GM10266 (cell line): ENCODE results near the gene HMG20A.

ENCODE experiments used
- DNase-seq: peaks from one replicate; pipeline ENCODE4 v3.0.0; 2012; ENCODE audit errors: extremely low spot score
- CTCF ChIP-seq: IDR thresholded peaks from 2 replicates; pipeline ENCODE4 v1.5.1; 2012; ENCODE audit warnings: mild to moderate bottlenecking, low read depth; ENCODE audit not compliant: control insufficient read depth, insufficient read depth; ENCODE audit errors: missing control alignments

HMG20A gene

GRCh38 chr15:77528290-77528967 is 107.7 kb downstream of the HMG20A start:
- TF ChIP-seq CTCF = no peak
- DNase-seq = no peak

DNA sequence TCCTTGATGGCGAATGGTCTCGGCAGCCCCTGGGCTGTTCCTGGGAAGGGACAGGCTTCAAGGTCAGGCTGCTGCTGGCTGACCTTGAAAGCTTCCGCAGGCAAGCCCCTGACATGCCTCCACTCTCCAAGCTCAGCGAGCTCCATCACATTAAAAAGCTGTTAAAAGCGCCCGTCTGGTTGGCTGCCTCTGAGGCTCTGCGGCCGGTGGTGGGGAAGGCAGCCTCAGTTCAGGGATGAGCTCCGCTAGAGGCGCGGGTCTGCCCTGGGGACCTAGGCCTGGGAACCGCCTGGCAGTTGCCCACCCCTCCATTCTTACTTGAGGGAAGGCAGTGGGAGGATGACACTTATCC is 108.3 kb downstream of the HMG20A start:
- TF ChIP-seq CTCF = no peak
- no peak for DNase-seq

DNA sequence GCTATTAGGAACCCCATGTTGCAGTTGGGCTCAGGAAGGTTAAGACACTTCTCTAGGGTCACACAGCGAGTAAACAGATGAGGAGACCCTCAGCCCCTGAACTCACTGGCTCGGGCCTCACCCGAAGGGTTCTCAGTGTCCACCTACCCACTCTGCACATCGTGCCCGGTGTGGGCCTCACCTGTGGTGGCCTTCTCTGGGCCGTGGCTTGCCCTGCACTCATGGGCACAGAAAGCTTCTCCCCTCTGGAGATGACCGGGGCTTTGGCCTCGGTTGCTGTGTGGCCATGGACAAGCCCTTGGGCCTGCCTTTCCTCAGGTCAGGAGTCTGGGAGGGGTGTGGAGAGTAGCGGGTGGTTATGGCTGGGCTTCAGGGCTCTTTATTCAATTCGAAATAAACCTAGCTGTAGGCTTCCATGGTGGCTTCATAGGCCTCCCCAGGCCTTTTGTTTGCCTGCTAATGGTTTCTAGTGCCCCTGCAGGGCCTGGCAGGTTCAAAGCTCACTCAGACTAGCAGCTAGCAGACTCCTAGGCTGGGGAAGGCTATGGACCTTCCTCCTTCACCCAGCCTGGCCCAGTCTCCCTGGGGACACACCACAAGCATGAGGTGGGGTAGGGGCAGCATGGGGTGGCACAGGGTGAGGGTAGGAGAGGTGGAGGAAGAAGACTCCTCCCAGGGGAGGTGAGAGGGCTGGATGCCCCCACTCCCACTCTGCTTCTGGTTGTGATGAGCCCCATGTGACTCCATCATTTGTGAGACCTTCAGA is 108.9 kb downstream of the HMG20A start:
- DNase-seq = no peak
- no peak for TF ChIP-seq CTCF

DNA sequence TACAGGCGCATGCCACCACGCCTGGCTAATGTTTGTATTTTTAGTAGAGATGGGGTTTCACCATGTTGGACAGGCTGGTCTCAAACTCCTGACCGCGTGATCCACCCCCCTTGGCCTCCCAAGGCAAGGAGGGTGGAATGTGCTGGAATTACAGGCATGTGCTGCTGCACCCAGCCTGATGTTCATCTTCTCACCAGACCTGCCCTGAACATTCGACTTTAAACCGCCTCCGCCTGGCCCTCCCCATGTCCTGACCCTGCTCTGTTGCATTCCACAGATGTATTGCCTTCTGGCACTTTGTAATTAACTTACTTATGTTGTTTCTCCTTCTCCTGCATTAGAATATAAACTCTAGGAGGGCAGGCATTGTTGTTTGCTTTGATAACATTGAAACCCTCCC is 109.9 kb downstream of the HMG20A start:
- no peak for TF ChIP-seq CTCF
- DNase-seq = no peak

DNA sequence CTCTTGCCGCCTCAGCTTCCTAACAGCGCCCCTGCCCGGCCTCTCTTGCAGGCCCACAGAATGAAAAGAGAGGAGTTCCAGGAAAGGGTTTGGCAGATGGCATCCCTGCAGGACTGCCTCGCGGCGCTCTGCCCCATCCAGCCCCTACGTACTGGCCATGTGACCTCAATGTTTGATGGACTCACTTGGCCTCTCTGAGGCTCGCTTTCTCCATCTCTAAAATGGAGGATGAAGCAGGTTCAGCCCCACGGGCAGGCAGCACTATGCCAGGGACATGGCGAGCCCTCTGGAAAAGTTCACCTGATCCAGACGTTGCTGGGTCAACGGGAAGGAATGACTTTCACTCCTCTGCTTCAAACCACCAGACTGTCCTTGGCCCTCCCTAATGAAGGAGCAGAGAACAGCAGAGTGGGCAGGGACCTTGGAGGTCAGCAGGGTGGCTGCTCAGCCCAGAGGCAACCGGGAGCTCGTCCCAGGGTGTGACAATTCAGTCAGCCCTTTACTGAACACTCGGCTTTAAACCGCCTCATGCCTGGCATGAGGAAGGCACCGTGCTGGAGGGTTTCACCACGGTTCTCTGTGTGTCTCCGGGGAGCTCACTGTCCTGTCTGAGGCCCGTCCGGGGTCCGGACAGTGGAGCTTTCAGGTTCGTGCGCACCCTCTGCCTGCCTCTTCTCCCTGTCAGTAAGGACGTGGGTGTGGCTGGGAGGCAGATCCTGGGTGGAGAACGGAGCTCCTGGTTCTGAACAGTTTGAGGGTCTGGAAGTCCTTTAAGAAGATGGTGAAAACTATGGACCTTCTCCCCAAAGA is 110.7 kb downstream of the HMG20A start:
- TF ChIP-seq CTCF = no peak
- no peak for DNase-seq

DNA sequence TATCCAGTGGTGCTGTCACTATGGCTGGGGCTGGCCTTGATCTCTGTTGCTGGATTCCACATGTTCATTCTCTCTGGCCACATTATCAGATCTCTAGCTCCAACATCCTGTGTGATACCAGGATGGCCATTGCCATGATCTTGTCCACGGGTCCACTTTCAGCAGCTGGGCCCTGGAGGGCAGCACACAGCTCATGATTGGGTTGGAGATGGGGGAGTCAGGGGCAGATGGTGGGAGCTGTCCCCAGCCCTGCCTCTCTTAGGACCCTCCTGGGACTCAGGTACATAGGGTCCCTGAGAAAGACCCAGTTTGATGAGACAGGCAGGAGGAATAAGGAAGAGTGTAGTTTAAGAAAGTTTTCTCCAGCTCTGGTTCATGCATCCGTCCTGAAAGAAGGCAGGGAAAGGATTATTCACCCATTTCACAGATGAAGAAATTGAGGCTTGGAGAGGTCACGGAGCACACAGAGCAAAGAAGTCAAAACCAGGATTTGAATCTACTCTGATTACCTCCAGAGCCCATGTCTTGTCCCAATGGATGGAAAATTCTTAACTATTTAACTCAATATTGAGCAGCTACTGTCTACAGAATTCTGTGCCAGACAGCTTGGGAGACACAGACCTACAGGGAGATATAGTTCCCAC is 111.5 kb downstream of the HMG20A start:
- no peak for DNase-seq
- no peak for TF ChIP-seq CTCF
